ENCODE results near the gene SPINK4.

The SPINK4 gene

DNA sequence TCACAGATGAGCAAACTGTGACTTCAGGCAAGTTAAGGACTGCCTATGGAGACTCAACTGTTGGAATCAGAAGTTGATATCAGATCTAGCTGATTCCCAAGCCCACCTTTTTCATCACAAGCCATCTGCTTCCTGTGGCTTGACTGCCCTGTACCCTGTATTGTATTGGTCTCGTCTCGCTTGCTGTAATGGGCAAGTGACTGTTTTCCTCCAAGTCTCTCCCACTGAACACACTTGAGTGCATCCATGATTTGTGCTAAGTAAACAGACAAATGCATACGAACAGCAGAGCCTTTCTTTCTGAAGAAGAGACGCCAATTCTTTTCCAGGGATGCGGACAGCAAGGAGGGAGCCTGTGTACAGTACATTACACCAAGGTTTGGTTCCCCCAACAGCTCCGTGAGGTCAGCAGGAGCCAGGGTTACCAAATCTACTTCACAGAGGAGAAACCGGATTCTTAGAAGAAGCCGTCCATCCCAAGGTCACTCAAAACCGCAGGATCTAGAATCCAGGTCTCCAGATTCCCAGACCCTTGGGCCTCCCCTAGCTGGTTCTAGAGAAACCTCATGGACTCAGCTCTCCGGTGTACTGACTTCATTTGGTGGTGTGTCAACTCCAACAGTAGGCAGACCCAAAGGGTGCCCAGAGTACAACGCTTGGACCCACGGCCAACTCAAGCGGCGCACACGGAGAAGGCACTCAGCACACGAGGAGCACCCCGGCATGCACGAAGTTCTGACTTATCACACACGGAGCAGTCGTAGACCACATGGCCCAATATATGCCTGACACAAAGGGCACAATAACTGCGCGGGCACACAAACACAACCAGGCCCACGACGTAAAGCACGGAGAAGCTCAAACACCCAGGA, 23.4 kb downstream of the SPINK4 start:
- DNase-seq: peak; percentile 39

DNA sequence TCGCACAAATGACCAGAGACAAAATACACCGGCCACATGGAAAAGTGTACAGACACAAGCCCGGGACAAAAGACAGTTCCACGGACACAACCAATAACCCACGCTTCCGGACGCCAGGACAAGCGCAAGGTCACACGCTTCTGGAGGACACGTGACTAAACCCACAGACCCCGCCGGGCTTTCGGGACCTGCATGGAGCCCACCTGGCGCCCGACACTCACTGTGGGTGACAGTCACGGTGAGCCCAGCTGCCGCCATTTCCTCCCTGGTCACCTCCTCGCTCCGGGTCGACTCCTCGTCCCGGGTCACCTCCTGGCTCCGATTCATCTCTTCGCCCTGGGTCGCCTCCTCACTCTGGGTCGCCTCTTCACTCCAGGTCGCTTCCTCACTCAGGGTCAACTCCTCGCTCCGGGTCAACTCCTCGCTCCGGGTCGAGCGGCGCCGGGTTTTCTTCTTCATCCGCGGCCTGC, 24.1 kb downstream of the SPINK4 start:
- DNase-seq: peak; percentile 53

DNA sequence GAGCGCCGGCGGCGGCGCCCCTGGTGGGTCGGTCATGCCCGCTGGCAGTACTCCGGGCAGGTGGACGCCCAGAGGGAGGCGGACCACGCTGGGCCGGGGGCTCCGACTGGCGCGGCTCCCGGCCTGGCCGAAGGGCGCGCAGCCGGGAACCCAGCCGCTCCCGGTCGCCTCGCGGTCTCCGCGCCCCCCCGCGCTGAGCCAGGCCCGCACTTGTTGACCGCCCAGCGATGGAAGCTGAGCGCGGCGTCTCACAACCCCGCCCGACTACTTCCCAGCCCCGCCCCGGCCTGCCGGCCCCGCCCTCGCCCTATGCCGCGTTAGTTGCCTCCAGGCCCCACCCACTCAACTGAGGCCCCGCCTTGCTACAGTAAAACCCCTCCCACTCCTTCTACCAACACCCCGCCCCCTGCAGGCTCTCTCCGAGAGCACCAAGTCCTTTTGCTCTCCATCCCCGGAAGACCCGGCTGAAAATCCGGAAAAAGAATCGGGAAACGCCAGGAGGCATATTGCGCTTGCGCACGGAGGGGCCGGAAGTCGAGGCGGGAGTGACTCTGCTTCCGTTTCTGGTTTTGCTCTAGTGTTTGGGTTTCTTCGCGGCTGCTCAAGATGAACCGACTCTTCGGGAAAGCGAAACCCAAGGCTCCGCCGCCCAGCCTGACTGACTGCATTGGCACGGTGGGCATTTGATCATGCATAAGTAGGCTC, 24.7 kb downstream of the SPINK4 start, which contains the start of the genes BAG1 and CHMP5:
Gene BAG1 (minus strand): TSS at position 236 of the 705 bp plus-strand sequence.
Gene CHMP5 (plus strand): TSS at position 577 of the 705 bp plus-strand sequence. CDS start 30 bp downstream, at position 607.
- peak; percentile 99 for DNase-seq

DNA sequence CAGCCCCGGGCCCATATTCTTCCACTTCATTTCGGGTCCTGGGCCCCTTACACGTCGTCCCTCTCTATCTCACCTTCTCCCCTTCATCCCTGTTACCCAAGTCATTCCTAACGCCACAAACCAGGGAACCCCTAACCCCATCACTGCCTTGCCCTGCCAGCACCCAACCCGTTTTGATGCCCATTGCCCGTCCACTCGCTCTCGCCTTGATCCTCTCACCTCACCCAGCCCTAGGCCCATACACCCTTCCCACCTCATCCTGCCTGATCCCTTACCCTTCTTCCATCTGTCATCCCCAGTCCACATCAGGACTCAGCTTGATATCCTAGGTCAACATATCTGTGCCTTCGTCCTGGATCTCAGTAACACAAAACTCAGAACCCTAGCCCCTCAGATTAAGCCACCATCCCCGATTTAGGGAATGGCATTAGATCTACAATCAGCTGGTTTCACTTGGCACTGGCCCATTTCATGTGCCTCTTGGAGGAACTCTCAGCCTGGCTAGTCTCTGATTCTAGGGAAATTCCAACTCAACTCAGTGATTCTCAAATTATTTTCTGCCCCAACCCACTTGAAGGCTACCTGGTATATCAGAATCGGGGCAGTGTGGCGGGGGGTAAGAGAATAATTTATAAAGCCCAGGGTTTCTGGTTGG, 25.4 kb downstream of the SPINK4 start:
- DNase-seq: no peak

DNA sequence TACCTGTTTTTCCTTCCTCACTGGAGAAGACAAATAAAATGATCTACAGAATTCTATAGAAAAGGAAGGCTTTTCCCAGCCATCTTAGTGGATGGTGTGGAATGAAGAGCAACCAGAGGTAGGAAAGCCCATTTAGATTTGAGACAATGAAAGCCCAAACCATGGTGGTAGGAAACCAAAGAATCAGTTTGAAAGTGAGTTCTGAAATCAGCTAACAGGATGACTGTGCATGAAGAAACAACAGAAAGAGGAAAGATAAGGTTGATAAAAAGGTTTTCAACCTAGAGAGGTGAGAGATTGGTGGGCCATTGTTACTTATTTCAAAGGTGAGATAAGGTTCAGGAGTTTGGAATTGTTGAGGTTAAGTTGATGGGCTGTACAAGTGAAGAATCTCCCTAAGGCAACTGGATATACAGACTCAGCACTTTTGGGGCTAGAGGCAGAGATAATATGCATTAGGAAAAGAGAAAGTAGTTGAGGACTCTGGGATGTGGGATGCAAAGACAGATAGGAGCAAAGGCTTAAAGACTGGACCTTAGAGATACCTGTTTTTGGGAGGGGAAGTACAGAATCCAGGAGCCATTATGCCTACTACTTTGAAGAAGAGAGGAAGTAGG, 27.3 kb downstream of the SPINK4 start:
- DNase-seq: no peak

DNA sequence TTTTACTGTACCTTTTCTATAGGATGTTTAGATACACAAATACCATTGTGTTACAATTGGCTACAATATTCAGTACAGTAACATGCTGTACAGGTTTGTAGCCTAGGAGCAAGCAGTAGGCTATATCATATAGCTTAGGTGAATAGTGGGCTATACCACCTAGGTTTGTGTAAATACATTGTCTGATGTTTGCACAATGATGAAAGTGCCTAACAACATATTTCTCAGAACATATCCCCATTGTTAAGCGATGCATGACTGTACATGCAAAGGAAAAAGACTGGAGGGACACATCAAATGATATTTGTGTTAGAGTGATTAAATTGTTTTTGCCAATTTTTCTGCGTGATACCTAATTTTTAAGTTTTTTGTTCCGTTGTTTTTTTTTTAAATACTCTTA, 30.2 kb downstream of the SPINK4 start:
- DNase-seq: no peak

DNA sequence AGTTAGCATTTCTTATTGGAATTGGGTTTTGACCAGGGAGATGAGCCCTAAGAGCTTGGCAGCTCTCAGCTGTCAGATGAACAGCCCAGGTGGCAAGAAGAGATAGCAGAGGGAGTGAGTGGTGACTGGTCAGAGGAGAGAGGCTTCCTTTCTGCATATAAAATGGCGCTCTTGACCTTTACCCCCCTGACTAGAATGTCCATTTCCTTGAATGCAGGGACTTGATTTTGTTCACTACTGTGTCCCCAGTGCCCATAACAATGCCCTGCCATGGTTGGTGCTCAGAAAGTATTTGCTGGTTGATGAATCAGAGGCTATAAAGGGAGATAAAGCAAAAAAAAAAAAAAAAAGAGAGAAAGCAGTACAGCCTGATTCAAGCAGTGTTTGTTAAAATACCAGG, 32.1 kb downstream of the SPINK4 start:
- no peak for DNase-seq

DNA sequence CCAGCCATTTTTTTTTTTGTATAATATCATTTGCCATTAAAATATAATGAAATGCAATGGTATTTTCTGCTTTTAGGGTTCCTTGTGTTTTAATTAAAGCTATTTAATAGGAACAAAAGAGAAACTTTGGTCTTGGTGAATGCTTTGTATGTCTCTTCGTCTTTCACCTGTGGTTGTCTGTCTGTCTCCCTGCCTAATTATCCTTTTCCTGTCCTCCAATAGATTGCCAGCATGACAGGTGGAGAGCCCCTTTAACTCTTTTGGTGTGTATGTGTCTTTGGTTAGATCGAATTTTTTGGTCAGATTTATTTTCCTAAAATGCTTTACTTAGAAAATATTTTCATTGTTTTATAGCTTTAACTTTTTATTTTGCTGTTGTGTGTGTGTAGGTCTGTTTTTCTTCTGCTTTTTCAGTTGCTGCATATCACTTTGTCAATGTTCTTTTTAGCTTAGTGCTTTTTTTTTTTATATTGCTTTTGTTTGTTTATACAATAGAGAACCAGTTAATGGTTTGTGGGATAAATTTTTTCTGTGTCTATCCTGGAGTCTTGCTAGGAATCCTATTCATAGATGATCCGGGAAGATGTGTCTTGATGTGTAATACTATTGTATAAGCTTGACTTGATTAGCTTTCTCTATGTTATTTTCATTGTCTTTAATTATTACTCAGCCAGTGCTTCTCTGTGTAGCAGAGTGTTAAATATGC, 33.5 kb downstream of the SPINK4 start:
- no peak for DNase-seq

DNA sequence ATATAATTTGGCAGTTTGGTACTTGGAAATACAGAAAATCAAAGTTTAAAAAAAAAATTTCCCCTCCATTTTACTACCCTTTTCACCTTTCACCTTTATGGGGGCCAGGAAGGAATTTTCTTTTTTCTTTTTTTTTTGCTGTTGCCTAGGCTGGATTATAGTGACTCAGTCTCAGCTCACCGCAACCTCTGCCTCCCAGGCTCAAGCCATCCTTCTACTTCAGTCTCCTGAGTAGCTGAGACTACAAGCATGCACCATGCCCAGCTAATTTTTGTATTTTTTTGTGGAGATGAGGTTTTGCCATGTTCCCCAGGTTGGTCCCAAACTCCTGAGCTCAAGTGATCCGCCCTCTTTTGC, 34.0 kb downstream of the SPINK4 start:
- DNase-seq: no peak

DNA sequence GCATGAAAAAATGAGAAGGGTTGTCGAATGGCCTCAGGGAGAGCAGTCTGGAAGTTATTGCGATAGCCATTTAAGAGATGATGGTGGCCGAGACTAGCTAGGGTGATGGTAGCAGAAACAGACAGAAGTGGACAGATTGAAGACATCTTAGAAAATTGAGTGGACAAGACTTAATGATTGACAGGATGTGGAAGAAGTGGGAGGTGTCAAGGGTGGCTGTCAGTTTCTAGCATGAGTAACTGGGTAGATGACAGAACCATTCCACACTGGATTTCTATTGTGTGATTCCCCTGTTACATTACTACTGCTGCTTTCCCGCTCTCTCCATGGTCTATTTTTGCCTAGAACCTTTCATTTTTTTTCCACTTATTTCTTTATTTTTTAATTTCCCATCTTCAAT, 37.5 kb downstream of the SPINK4 start:
- no peak for DNase-seq

DNA sequence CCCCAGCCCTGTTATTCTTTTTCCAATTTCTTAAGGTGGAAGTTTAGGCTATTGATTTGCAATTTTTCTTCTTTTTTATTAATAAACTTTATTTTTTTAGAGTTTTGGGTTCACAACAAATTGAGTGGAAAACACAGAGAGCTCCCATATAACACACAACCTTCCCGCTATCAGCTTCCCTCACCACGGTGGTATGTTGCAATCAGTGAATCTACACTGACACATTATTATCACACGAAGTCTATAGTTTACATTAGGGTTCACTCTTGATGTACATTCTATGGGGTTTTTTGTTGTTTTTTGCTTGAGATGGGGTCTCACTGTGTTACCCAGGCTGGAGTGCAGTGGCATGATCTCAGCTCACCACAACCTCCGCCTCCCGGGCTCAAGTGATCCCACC, 45.5 kb downstream of the SPINK4 start:
- peak; percentile 16 for DNase-seq

DNA sequence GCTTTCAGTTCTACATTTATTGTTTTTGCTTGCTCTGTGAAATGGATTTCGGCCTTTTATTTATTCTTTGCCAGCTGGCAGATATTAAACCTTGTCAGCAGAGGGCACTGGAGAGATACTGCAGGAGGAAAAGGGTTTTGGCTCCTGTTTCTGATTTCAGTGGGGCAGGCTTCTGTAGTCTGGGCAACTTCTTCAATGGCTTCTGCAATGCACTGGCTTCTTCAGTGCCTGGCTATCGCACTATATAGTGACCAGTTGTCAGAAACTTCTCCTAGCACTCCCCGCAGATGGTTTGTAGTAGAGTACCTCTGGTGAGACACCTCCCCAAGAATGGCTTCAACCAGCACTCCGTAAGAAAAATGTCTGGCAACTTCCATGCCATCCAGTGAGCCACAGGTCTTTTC, 47.1 kb downstream of the SPINK4 start:
- DNase-seq: peak; percentile 83

DNA sequence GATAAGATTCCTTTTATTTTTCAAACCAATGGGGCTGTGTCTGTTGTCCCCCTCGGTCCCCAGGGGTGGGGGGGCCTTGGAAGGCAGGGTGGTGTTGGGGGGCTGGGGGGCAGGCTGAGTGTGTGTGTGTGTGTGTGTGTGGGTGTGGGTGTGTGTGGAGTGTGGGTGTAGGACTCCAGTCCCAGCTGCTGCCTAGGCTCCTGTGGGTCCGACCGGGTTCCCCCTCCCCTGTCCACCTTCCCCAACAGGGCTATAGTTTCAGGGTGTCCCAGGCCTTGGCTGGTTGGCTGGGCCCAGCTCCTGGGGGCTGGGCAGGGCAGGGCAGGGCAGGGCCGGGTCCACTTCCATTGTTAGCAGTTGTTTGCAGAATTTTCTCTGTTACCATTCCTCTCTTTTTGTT, 48.3 kb downstream of the SPINK4 start:
- no peak for DNase-seq

DNA sequence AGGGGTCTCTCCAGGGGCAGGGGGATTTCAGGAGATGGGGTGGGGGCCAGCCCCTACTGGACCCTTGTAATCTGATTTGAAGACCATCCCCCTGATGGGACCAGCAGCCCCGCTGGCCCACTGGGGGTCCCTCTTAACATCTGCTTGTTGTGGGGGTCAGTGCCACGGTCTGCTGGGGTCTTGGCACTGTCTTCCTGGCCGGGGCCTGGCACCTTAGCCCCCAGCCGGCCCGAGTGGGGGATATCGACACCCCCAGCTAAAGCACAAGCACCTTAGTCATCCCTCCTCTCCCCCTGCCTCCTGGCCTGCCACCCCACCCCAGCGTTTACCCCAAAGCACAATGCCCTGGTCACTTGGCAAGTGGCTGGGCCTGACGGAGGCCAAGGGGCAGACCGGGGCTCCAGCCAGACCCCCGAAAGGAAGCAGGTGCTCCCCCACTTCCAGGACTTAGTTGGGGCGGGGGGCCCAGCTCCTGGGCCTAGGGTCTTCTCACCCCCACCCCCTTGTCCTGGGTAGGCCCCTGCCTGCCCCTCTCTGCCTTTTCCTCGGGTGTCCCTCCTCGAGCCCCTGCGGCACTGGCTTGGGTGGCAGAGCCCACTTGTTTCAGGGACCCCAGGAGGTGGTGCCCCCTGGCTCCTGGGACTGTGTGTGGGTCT, 49.0 kb downstream of the SPINK4 start:
- DNase-seq: no peak

DNA sequence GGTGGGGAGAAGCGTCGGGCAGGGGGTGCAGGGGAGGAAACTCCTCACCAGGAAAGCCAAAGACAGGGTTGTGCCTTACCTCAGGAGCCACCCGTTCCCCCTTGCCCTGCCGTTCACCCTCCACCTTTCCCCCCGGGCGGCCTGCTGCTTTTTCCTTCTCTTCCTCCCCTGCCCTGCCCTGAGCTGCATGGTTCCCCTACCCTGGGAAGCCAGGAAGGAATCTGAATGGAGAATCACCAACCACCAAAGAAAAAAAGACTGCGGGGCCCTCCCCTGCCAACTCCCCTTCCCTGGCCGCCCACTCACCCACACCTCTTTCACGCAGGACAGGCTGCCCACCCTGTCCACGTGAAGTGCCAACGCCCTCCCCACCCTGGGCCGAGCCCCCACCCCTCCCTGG, 49.5 kb downstream of the SPINK4 start:
- no peak for DNase-seq

DNA sequence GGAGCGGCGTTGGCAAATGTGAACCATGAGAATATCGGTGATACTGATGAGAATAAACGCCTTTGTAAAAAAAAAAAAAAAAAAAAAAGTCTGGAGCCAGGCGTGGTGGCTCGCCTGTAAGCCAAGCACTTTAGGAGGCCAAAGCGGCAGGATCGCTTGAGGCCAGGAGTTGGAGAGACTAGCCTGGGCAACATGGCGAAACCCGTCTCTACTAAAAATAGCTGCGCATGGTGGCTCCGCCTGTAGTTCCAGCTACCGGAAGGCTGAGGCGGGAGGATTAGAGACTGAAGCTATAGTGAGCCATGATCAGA, 49.9 kb downstream of the SPINK4 start:
- DNase-seq: no peak

DNA sequence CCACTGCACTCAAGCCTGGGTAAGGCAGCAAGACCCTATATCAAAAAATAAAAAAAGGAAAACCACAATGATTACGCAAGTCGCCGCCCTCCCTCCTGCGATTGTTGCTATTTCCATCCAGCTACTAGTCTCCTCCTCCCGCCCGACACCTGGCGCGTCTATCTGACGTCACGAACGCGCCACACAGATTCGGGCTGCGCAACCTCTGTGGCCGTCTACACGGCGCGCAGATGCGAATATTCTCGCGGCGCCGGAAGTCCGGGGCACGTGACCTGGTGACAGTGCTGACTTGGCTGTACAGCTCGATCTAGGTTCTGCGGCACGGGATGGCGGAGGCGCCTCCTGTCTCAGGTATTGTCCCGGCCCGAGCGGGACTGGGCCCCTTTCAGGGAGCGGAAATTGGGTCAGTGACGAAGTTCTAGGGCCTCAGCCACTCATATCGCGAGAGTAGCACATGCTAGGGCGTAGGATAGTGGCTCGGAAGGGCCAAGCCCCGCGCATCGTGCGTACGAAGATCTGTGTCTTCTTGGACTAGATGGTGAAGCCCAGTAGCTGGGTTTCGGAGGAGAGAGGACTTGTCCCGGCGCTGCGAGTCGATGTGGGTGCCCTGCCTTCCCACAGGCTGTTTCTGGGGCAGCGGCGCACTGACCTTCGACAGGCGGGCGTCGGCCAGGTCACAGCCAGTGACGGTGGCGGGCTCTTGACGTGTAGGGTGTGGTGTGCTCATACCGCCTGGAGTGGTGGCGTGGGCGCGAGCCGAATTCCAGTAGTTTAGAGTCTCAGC, 50.5 kb downstream of the SPINK4 start, which contains the start of gene NFX1:
Gene NFX1 (plus strand): TSS at position 270 of the 784 bp plus-strand sequence. CDS start 57 bp downstream, at position 327.
- peak; percentile 100 for DNase-seq

DNA sequence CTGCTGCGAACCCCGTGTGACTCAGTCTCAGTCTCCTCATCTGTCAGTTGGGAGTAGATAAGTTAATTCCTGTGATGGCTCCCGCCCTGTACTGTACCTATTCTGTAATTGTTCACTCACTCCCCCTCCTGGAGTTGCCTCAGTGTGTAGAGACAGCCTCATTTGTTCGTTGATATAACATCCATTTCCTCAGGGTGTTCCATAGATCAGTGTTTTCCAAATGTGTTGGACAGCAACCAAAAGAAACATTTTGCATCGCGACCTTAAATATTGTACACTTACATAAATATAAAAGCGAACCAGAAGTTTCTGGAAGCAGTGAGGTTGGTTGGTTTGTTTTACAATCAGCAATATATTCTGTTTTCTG, 51.0 kb downstream of the SPINK4 start:
- DNase-seq: no peak

DNA sequence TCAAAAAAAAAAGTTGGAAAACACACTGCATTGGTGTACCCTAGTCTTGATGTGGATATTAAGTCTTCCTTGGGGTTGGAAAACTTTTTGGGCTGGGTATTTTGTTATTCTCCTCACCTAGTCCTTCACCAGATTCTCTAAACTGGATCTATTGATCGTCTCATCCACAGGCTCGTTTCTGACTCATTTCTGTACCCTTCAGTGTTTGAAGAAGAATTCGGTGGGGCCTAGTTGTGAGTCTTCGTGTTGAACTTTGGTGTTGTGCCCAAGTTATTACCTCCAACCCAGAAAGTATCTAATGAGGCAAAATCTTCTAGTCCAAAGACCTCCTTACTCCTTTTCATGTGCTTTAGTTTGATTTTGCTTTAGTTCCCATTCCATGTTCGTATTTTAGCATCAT, 51.9 kb downstream of the SPINK4 start:
- DNase-seq: no peak

DNA sequence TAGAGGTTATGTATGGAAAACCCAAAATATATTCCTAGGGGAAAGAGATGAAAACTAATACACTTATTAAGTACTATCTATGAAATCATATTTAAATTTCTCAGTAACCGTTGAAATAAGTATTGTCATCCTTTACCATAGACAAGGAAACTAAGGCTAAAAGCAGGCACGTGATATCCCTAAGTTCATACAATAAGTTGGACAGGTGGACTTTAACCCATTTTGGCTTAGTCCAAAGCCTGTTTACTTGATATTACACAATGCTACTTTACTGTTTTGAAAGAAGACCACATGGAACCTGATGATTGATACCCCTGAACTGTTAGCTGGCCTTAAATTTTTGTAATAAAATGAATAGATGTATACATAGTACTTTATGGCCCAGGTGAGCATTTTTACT, 53.8 kb downstream of the SPINK4 start:
- no peak for DNase-seq

All from MV-4-11 (cell line).